ENCODE results near the gene MACROH2A2. TPM values are rescaled to one million over a fixed set of nuclear protein-coding genes. Genes with fewer than 3 reads are reported as not detected.

MACROH2A2 gene
- total and polyA plus RNA-seq, 2 of the 13 experiments (the other 11 are each of a cell fraction or from before 2014, with no cell fraction given) = 9.8 to 43.1 TPM

- 0 out of 2 replicates have a peak, but pooled peaks have one; percentile 10 for TF ChIP-seq ZNF687 (CRISPR knock-in tag; IDR thresholded peaks at IDR 0.05)
- TF ChIP-seq ZNF512B (CRISPR knock-in tag; IDR thresholded peaks at IDR 0.05; ENCODE audit: borderline replicate concordance) = 0 out of 2 replicates have a peak, but pooled peaks have one; percentile 40
- peak; percentile 10 for TF ChIP-seq MED8 (CRISPR knock-in tag; IDR thresholded peaks at IDR 0.05; ENCODE audit: insufficient replicate concordance)
- TF ChIP-seq RAD21 (CRISPR knock-in tag; IDR thresholded peaks at IDR 0.05) = no peak
- no peak for TF ChIP-seq E2F5 (CRISPR knock-in tag; conservative IDR thresholded peaks at IDR 0.05)
- TF ChIP-seq PHF5A (CRISPR knock-in tag; IDR thresholded peaks at IDR 0.05; ENCODE audit: low read depth, unreplicated experiment) = no peak
- TF ChIP-seq ATF7-NPFF (CRISPR knock-in tag; IDR thresholded peaks at IDR 0.05; ENCODE audit: low read depth) = no peak
- no peak for TF ChIP-seq ZNF83 (CRISPR knock-in tag; IDR thresholded peaks at IDR 0.05; ENCODE audit: borderline replicate concordance)
- no peak for TF ChIP-seq ARID5B (CRISPR knock-in tag; IDR thresholded peaks at IDR 0.05)
- no peak for TF ChIP-seq TEF (CRISPR knock-in tag; IDR thresholded peaks at IDR 0.05)
- TF ChIP-seq FUBP1 (CRISPR knock-in tag; IDR thresholded peaks at IDR 0.05; ENCODE audit: borderline replicate concordance) = no peak
- TF ChIP-seq FIP1L1 (IDR thresholded peaks at IDR 0.05; ENCODE audit: borderline replicate concordance, insufficient read depth, low read depth, low read length) = no peak
- TF ChIP-seq ZNF703 (CRISPR knock-in tag; IDR thresholded peaks at IDR 0.05; ENCODE audit: borderline replicate concordance) = no peak
- TF ChIP-seq ZNF282 (IDR thresholded peaks at IDR 0.05; ENCODE audit: partially characterized antibody) = no peak
These were observed 78.9 kb downstream of the MACROH2A2 start (continued) for GRCh38 chr10:70131560-70131937.
